OCI-LY1 (cell line): ENCODE data around the gene NOTO.

Experiments used
- H2AFZ ChIP-seq: fragments of 200-600 bp; sonication (generic), shearing (Covaris generic); 2 replicates; pipeline ENCODE4 v1.6.0; 2014; ENCODE audit warnings: antibody characterized with exemption, mild to moderate bottlenecking, low read length
- H3F3A ChIP-seq: fragments of 200-600 bp; sonication (generic), shearing (Covaris generic); 2 replicates; pipeline ENCODE4 v1.6.0; 2014; ENCODE audit warnings: mild to moderate bottlenecking, antibody characterized with exemption, low read length, moderate library complexity; ENCODE audit not compliant: insufficient read depth
- H3K27ac ChIP-seq: fragments of 200-600 bp; sonication (generic); 2 replicates; pipeline ENCODE4 v1.5.1; 2014; ENCODE audit warnings: low read length, mixed run types, mild to moderate bottlenecking, low read depth; ENCODE audit not compliant: poor library complexity, severe bottlenecking
- H3K27me3 ChIP-seq: fragments of 200-600 bp; sonication (generic); 2 replicates; pipeline ENCODE4 v1.6.0; 2014; ENCODE audit warnings: antibody characterized with exemption, mild to moderate bottlenecking, low read length, moderate library complexity; ENCODE audit not compliant: insufficient read depth
- H3K36me3 ChIP-seq: fragments of 200-600 bp; sonication (generic); 2 replicates; pipeline ENCODE4 v1.6.1; 2014; ENCODE audit warnings: mild to moderate bottlenecking, antibody characterized with exemption, low read length, moderate library complexity, mixed read lengths; ENCODE audit not compliant: insufficient read depth
- H3K4me1 ChIP-seq: fragments of 200-600 bp; sonication (generic); 2 replicates; pipeline ENCODE4 v1.5.1; 2014; ENCODE audit warnings: mild to moderate bottlenecking, low read length, moderate library complexity; ENCODE audit not compliant: insufficient read depth, severe bottlenecking
- H3K4me2 ChIP-seq: fragments of 200-600 bp; sonication (generic), shearing (Covaris generic); 2 replicates; pipeline ENCODE4 v1.6.1; 2014; ENCODE audit warnings: low read length
- H3K4me3 ChIP-seq: fragments of 200-600 bp; sonication (generic); 2 replicates; pipeline ENCODE4 v1.5.1; 2014; ENCODE audit warnings: low read length, low read depth, mild to moderate bottlenecking, mixed read lengths; ENCODE audit not compliant: poor library complexity, severe bottlenecking
- H3K79me2 ChIP-seq: fragments of 200-600 bp; shearing (Covaris generic); 2 replicates; pipeline ENCODE4 v1.6.1; 2016; ENCODE audit warnings: mixed run types, low read length, mixed read lengths; ENCODE audit not compliant: insufficient read depth
- H3K9ac ChIP-seq: fragments of 200-600 bp; sonication (generic), shearing (Covaris generic); 2 replicates; pipeline ENCODE4 v1.6.1; 2014; ENCODE audit warnings: mild to moderate bottlenecking, low read length, mixed read lengths
- H3K9me2 ChIP-seq: fragments of 200-600 bp; sonication (generic), shearing (Covaris generic); 2 replicates; pipeline ENCODE4 v1.6.1; 2014; ENCODE audit warnings: low read depth, mild to moderate bottlenecking, low read length, mixed read lengths
- H3K9me3 ChIP-seq: fragments of 200-600 bp; shearing (Covaris generic); 2 replicates; pipeline ENCODE4 v1.6.1; 2014; ENCODE audit warnings: low read length, mixed read lengths
- H4K20me1 ChIP-seq: fragments of 200-600 bp; sonication (generic), shearing (Covaris generic); 2 replicates; pipeline ENCODE4 v1.6.0; 2016; ENCODE audit warnings: mild to moderate bottlenecking, low read length; ENCODE audit not compliant: insufficient read depth
- CTCF ChIP-seq: fragments of 200-600 bp; sonication (generic), shearing (Covaris generic); IDR thresholded peaks from 2 replicates; pipeline ENCODE4 v1.5.1; 2017; ENCODE audit warnings: mild to moderate bottlenecking, antibody characterized with exemption, low read length, moderate library complexity, mixed read lengths
- EZH2 ChIP-seq: fragments of 200-600 bp; sonication (generic), shearing (Covaris generic); IDR thresholded peaks from 2 replicates; pipeline ENCODE4 v1.8.0; 2017; ENCODE audit warnings: borderline replicate concordance, mixed run types, mild to moderate bottlenecking, antibody characterized with exemption, low read length, moderate library complexity, mixed read lengths

Gene NOTO

DNA sequence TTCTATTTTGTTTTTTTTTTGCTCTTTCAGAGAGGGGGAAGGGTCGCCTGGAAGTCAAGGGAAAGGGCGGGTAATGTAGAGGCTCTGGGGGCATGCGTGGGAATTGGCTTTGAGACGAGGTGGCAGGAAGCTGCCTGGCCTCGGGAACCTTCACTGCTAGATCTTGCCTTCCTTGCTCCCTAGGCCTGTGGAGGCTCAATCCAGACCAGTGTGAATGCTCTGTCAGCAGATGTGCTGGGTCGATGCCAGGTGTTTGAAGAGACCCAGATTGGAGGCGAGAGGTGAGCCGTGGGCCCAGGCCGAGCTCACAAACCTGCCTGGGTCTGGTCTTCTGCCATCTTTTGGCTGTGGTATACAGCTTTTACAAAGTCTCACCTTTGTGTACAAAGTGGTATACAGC lies 47.3 kb downstream of the NOTO start:
- Histone ChIP-seq H3K4me3 (no peak overlapping the region), H3K36me3 (peaks cover 99% of the 10 kb centered on the region), H3K9me3 (no peaks in the 10 kb centered on the region), H3K79me2 (no peaks in the 10 kb centered on the region), H4K20me1 (no peaks in the 10 kb centered on the region), H3F3A (peaks cover 7% of the 10 kb centered on the region), H3K27me3 (no peaks in the 10 kb centered on the region), H3K27ac (no peak overlapping the region), H2AFZ (no peak overlapping the region), H3K4me1 (no peaks in the 10 kb centered on the region), H3K4me2 (no peak overlapping the region), H3K9ac (no peak overlapping the region), H3K9me2 (no peaks in the 10 kb centered on the region)
- no peak for TF ChIP-seq CTCF
- TF ChIP-seq EZH2, result no peak

DNA sequence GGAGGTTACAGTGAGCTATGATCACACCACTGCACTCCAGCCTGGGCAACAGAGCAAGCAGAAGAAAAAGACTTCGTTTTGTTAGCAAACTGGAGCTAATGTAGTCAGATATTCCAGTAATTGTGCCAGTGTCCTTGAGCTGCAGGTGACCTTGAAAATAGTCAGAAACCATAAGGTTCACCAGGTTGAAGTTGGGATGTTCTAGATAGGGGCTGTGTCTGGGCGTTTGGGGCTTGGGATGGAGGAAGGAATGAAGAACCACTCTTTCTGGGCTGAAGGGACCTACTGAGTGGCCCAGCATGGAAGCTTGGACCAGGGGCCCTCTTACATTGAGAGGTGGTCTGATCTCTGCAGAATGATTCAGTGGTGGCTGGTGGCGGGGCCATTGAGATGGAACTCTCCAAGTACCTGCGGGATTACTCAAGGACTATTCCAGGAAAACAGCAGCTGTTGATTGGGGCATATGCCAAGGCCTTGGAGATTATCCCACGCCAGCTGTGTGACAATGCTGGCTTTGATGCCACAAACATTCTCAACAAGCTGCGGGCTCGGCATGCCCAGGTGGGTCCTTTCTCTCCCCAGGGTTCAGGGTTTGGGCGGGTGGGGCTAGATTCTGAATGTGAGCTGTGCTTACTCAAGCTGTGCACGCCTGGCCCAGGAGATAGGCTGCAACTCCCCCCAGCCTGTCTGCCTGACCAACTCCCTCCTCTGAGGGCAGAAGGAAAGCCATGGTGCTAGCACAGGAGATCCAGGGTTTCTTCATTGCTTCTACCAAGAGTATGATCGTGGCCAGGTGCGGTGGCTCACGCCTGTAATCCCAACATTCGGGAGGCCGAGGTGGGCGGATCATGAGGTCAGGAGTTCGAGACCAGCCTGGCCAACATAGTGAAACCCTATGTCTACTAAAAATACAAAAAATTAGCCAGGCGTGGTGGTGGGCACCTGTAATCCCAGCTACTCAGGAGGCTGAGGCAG lies 48.8 kb downstream of the NOTO start:
- Histone ChIP-seq H3F3A (peaks cover 7% of the 10 kb centered on the region), H3K9ac (no peak overlapping the region), H3K9me2 (no peaks in the 10 kb centered on the region), H3K36me3 (peaks cover 99% of the 10 kb centered on the region), H2AFZ (no peak overlapping the region), H3K4me2 (no peak overlapping the region), H3K27ac (no peak overlapping the region), H3K27me3 (no peaks in the 10 kb centered on the region), H3K79me2 (no peaks in the 10 kb centered on the region), H4K20me1 (no peaks in the 10 kb centered on the region), H3K4me3 (no peak overlapping the region), H3K9me3 (no peaks in the 10 kb centered on the region), H3K4me1 (no peaks in the 10 kb centered on the region)
- TF ChIP-seq CTCF (no peak), EZH2 (no peak)

GRCh38 chr2:73252238-73253027 lies 50.1 kb downstream of the NOTO start:
- Histone ChIP-seq H3K4me2 (no peak overlapping the region), H3K9ac (no peak overlapping the region), H3K79me2 (no peaks in the 10 kb centered on the region), H3F3A (peaks cover 7% of the 10 kb centered on the region), H2AFZ (no peak overlapping the region), H3K27ac (no peak overlapping the region), H3K9me3 (no peaks in the 10 kb centered on the region), H3K36me3 (peaks cover 93% of the 10 kb centered on the region), H3K4me3 (no peak overlapping the region), H4K20me1 (no peaks in the 10 kb centered on the region), H3K4me1 (no peaks in the 10 kb centered on the region), H3K9me2 (no peaks in the 10 kb centered on the region), H3K27me3 (no peaks in the 10 kb centered on the region)
- TF ChIP-seq CTCF (no peak), EZH2 (no peak)
